Fibroblast of villous mesenchyme (primary cell): Measurements from ENCODE around the gene CLCN2. TPM values are rescaled to one million over a fixed set of nuclear protein-coding genes. Genes with fewer than 3 reads are reported as not detected.

ENCODE experiments used
- DNase-seq: peaks from one replicate; pipeline ENCODE4 v3.0.0-alpha.2; 2010; ENCODE audit warnings: low read depth
- H3K4me3 ChIP-seq: 2 replicates; pipeline ENCODE4 v1.5.1; 2011; ENCODE audit warnings: low read depth, mild to moderate bottlenecking, low read length
- CTCF ChIP-seq: IDR thresholded peaks from 2 replicates; pipeline ENCODE4 v1.5.1; 2012; ENCODE audit warnings: low read depth, mild to moderate bottlenecking, low read length; ENCODE audit not compliant: insufficient read depth
- total RNA-seq: library from RNA; depleted of rRNA; stranded (reverse); fragments of >200 nt; gene quantifications from 2 replicates; pipeline ENCODE4 v1.2.3, GENCODE V29; 2012

The CLCN2 gene
- total RNA-seq, 1 donor = 6.0 TPM

- TF ChIP-seq CTCF = no peak
- no peak overlapping the region for H3K4me3 ChIP-seq
- peak; percentile 26 for DNase-seq
Observed at GRCh38 chr3:184366619-184367289, 5.3 kb upstream of the CLCN2 start.

- DNase-seq = peak; percentile 98
- peak; percentile 54 for TF ChIP-seq CTCF
- peak overlapping the region; percentile 84 for H3K4me3 ChIP-seq
Observed at GRCh38 chr3:184362668-184363546, 1.5 kb upstream of the CLCN2 start.

GRCh38 chr3:184361932-184362667 is 695 bp upstream of the CLCN2 start:
- peak overlapping the region; percentile 84 for H3K4me3 ChIP-seq
- no peak for TF ChIP-seq CTCF
- DNase-seq = peak; percentile 74

- H3K4me3 ChIP-seq = peak overlapping the region; percentile 84
- DNase-seq = no peak
- TF ChIP-seq CTCF = no peak
Observed at GRCh38 chr3:184360929-184361531, 375 bp downstream of the CLCN2 start.

GRCh38 chr3:184360070-184360928 is 1.1 kb downstream of the CLCN2 start:
- TF ChIP-seq CTCF = no peak
- no peak for DNase-seq
- H3K4me3 ChIP-seq = peak overlapping the region; percentile 84
